GM21825 (cell line): Measurements from ENCODE around the gene MYO1H.

ENCODE experiments used
- ATAC-seq: cut with Tn5 transposase; IDR thresholded peaks from one replicate; pipeline ENCODE4 v1.9.1; 2021; ENCODE audit warnings: mild to moderate bottlenecking, moderate library complexity; ENCODE audit not compliant: unreplicated experiment

The MYO1H gene

GRCh38 chr12:109489016-109489954 lies 141.6 kb downstream of the MYO1H start:
- no peak for ATAC-seq

GRCh38 chr12:109489955-109490565 lies 142.4 kb downstream of the MYO1H start:
- ATAC-seq: no peak

- no peak for ATAC-seq
Measured at GRCh38 chr12:109491671-109492070, 144.0 kb downstream of the MYO1H start.

GRCh38 chr12:109492371-109492770 lies 144.7 kb downstream of the MYO1H start:
- no peak for ATAC-seq

- ATAC-seq: no peak
Measured at GRCh38 chr12:109493090-109493489, 145.4 kb downstream of the MYO1H start.

- no peak for ATAC-seq
Measured at GRCh38 chr12:109493938-109494337, 146.2 kb downstream of the MYO1H start.

- ATAC-seq: no peak
Measured at GRCh38 chr12:109494348-109494881, 146.7 kb downstream of the MYO1H start.

GRCh38 chr12:109495012-109495411 lies 147.3 kb downstream of the MYO1H start:
- no peak for ATAC-seq

- ATAC-seq: no peak
Measured at GRCh38 chr12:109496306-109496705, 148.6 kb downstream of the MYO1H start.

- ATAC-seq: no peak
Measured at GRCh38 chr12:109497675-109498074, 150.0 kb downstream of the MYO1H start.
